ENCODE data around the gene OXNAD1. TPM values are rescaled to one million over a fixed set of nuclear protein-coding genes. Genes with fewer than 3 reads are reported as not detected.

Gene OXNAD1
- total RNA-seq, 2 donors from 2014 or later, result 23.4 to 26.2 TPM

GRCh38 chr3:16286161-16286560 lies 21.1 kb downstream of the OXNAD1 start:
- intact Hi-C loops (cut with DNase I), result no loop called here
- DNase-seq, result no peak
- TF ChIP-seq CTCF (IDR thresholded peaks at IDR 0.05), result no peak
- H3K27ac ChIP-seq, result peak overlapping the region; percentile 10
- no peaks in the 10 kb centered on the region for H3K9me3 ChIP-seq
- H3K27me3 ChIP-seq, result no peaks in the 10 kb centered on the region
- H3K4me3 ChIP-seq, result no peak overlapping the region
- H3K4me1 ChIP-seq, result no peaks in the 10 kb centered on the region
- H3K9ac ChIP-seq (ENCODE audit: low read depth in 2 of 2, low read length in 2 of 2), result no peak overlapping the region
- no peaks in the 10 kb centered on the region for H3K36me3 ChIP-seq

DNA sequence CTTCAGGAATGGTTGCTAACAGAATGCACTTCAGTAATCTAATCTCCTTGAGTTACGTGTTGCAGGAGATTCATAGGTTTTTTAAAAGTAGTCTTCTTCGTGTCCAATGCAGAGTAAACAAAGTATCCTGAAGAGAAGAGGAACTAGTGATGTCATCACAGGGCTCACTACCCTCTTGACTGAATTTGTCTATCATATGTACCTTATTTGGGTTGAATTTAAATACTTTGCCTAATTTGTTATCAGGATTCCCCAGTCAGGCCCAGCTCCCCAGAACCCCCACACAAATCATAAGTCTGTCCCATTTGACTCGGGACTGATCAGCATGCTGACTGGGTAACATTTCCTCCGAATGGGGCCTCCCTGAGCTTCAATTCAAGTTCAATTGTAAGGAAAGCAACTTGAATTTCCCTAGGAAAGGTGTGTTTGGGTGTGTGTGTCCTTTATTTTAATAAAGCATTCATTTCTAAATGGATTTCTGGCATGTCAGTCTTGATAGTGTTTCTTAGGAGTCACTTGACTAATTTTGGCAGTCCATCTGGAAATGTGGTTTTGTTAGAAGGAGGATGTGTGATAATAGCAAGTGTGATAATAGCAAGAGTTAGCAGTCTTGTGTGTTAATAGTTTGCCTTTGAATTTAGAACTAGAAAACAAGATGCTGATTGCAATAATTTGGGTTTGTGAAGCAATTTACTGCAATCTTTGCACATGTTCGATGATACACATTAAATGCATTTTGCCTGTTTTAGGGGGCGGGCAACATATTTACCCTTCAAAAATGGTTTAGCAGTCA lies 21.9 kb downstream of the OXNAD1 start:
- H3K9ac ChIP-seq (ENCODE audit: low read depth in 2 of 2, low read length in 2 of 2), result no peak overlapping the region
- intact Hi-C loops (cut with DNase I), result no loop called here
- peak overlapping the region; percentile 10 for H3K27ac ChIP-seq
- no peaks in the 10 kb centered on the region for H3K4me1 ChIP-seq
- no peak for TF ChIP-seq CTCF (IDR thresholded peaks at IDR 0.05)
- peak overlapping the region; percentile 15 for H3K4me3 ChIP-seq
- no peaks in the 10 kb centered on the region for H3K9me3 ChIP-seq
- H3K27me3 ChIP-seq, result no peaks in the 10 kb centered on the region
- H3K36me3 ChIP-seq, result no peaks in the 10 kb centered on the region
- no peak for DNase-seq

DNA sequence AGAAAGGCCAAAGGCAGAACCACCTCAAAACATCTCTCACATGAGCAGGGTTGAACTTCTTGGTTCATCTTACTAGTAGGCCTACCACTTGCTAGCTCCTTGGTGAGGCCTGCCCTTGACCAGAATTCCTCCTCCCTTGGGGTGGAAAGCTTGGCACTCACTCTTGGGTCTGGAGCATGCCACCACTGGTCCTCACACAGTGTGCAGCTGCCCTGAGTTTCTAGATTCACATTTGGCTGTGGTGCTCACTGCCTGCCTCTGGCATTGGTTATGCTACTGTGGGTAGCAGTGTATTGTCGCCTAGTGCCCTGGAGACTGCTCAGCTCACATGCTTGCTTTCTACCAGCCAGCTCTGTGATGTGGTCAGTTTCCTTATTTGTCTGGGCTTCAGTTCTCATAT lies 23.7 kb downstream of the OXNAD1 start:
- Histone ChIP-seq H3K9ac (ENCODE audit: low read depth in 2 of 2, low read length in 2 of 2) (no peak overlapping the region), H3K27me3 (no peaks in the 10 kb centered on the region), H3K9me3 (no peaks in the 10 kb centered on the region), H3K4me3 (no peak overlapping the region), H3K36me3 (no peaks in the 10 kb centered on the region), H3K4me1 (no peaks in the 10 kb centered on the region), H3K27ac (no peak overlapping the region)
- intact Hi-C loops (cut with DNase I), result no loop called here
- DNase-seq, result no peak
- no peak for TF ChIP-seq CTCF (IDR thresholded peaks at IDR 0.05)

DNA sequence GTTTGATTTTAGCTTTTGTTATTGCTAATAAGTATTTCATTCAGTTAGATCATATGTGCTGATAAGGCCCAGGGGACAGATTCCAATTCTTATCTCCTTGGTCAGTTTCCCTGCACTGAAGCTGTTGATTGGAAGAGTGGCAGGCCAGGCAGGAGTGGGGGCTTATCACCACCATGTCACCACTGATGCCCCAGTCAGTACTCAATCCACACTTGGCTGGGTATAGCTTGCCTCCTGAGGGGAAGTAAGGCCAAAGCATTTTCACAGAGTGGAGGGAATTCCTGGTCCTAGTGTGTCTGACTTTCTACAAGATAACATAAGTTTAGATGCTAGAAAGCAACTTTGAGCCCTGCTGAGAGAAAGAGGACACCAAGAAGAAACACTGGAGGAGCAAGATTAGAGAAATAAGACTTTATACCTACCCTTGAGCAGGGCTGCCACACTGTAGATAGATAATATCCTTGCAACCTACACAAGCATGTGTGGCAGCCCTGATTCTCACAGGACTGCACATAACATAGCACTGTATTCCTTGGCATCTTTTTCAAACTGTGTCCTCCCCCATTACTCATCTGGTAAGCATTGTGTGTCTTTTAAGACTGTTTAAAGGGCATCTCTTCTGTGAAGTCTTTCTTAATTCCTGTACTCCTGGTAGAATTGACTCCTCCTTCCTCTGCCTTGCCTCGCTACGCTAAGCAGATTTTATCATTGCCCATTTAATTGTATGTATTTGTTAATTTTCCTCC lies 24.3 kb downstream of the OXNAD1 start:
- H3K9me3 ChIP-seq, result no peaks in the 10 kb centered on the region
- intact Hi-C loops (cut with DNase I), result no loop called here
- no peak for TF ChIP-seq CTCF (IDR thresholded peaks at IDR 0.05)
- no peaks in the 10 kb centered on the region for H3K36me3 ChIP-seq
- H3K27ac ChIP-seq, result no peak overlapping the region
- H3K4me1 ChIP-seq, result no peaks in the 10 kb centered on the region
- H3K9ac ChIP-seq (ENCODE audit: low read depth in 2 of 2, low read length in 2 of 2), result peak overlapping the region in 1 of 2 donors; percentile 23
- no peaks in the 10 kb centered on the region for H3K27me3 ChIP-seq
- H3K4me3 ChIP-seq, result no peak overlapping the region
- DNase-seq, result no peak

GRCh38 chr3:16290007-16290826 lies 25.2 kb downstream of the OXNAD1 start:
- TF ChIP-seq CTCF (IDR thresholded peaks at IDR 0.05), result peak; percentile 50
- intact Hi-C loops (cut with DNase I), result loop anchor here (1.0 kb wide), 1 partner anchor 260 kb away; no protein-coding TSS in a partner anchor
- no peaks in the 10 kb centered on the region for H3K27me3 ChIP-seq
- H3K27ac ChIP-seq, result no peak overlapping the region
- no peaks in the 10 kb centered on the region for H3K9me3 ChIP-seq
- H3K9ac ChIP-seq (ENCODE audit: low read depth in 2 of 2, low read length in 2 of 2), result no peak overlapping the region
- H3K4me1 ChIP-seq, result no peaks in the 10 kb centered on the region
- peak; percentile 65 for DNase-seq
- H3K4me3 ChIP-seq, result no peak overlapping the region
- H3K36me3 ChIP-seq, result no peaks in the 10 kb centered on the region

Data from colonic mucosa (tissue), 4 donors.